HL-60 (cell line): ENCODE measurements around the gene IFNLR1.

ENCODE experiments used
- POLR2AphosphoS5 ChIP-seq: IDR thresholded peaks from 2 replicates; pipeline ENCODE4 v1.6.1; 2012; ENCODE audit warnings: low read depth
- TF ChIP-seq, protein P1 (sequence below): IDR thresholded peaks from one replicate; pipeline ENCODE4 v1.5.1; 2011; ENCODE audit warnings: low read length, control low read depth, inconsistent platforms; ENCODE audit not compliant: insufficient read depth
- TF ChIP-seq, protein P2 (sequence below): IDR thresholded peaks from 2 replicates; pipeline ENCODE4 v1.6.1; 2012; ENCODE audit warnings: low read depth; ENCODE audit not compliant: insufficient replicate concordance

DNA sequence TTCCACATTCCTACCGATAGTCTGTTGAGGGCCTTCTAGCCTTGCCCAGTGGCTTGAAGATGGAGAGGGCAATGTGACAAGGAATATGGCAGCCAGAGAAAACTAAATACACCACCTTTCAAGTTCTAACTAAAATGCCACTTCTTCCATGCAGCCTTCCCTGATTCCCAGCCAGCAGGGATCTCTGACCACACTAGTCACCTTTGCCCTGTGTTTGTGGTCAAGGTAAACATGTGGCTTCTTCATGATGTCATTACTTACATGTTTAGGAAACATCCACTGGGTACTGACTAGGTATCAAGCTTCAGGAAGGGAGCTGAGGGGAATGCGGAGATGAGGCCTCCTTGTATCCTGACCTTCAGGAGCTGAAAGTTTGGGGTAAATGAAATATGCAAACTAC lies 21.6 kb downstream of the IFNLR1 start:
- TF ChIP-seq POLR2AphosphoS5, result no peak
- TF ChIP-seq, protein P1, sequence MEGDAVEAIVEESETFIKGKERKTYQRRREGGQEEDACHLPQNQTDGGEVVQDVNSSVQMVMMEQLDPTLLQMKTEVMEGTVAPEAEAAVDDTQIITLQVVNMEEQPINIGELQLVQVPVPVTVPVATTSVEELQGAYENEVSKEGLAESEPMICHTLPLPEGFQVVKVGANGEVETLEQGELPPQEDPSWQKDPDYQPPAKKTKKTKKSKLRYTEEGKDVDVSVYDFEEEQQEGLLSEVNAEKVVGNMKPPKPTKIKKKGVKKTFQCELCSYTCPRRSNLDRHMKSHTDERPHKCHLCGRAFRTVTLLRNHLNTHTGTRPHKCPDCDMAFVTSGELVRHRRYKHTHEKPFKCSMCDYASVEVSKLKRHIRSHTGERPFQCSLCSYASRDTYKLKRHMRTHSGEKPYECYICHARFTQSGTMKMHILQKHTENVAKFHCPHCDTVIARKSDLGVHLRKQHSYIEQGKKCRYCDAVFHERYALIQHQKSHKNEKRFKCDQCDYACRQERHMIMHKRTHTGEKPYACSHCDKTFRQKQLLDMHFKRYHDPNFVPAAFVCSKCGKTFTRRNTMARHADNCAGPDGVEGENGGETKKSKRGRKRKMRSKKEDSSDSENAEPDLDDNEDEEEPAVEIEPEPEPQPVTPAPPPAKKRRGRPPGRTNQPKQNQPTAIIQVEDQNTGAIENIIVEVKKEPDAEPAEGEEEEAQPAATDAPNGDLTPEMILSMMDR, result no peak
- TF ChIP-seq, protein P2, sequence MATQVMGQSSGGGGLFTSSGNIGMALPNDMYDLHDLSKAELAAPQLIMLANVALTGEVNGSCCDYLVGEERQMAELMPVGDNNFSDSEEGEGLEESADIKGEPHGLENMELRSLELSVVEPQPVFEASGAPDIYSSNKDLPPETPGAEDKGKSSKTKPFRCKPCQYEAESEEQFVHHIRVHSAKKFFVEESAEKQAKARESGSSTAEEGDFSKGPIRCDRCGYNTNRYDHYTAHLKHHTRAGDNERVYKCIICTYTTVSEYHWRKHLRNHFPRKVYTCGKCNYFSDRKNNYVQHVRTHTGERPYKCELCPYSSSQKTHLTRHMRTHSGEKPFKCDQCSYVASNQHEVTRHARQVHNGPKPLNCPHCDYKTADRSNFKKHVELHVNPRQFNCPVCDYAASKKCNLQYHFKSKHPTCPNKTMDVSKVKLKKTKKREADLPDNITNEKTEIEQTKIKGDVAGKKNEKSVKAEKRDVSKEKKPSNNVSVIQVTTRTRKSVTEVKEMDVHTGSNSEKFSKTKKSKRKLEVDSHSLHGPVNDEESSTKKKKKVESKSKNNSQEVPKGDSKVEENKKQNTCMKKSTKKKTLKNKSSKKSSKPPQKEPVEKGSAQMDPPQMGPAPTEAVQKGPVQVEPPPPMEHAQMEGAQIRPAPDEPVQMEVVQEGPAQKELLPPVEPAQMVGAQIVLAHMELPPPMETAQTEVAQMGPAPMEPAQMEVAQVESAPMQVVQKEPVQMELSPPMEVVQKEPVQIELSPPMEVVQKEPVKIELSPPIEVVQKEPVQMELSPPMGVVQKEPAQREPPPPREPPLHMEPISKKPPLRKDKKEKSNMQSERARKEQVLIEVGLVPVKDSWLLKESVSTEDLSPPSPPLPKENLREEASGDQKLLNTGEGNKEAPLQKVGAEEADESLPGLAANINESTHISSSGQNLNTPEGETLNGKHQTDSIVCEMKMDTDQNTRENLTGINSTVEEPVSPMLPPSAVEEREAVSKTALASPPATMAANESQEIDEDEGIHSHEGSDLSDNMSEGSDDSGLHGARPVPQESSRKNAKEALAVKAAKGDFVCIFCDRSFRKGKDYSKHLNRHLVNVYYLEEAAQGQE, result no peak
